ENCODE measurements around the gene PDLIM4. TPM values are rescaled to one million over a fixed set of nuclear protein-coding genes. Genes with fewer than 3 reads are reported as not detected.

Gene PDLIM4
- polyA plus RNA-seq, 1 donor from 2014 or later: not detected

DNA sequence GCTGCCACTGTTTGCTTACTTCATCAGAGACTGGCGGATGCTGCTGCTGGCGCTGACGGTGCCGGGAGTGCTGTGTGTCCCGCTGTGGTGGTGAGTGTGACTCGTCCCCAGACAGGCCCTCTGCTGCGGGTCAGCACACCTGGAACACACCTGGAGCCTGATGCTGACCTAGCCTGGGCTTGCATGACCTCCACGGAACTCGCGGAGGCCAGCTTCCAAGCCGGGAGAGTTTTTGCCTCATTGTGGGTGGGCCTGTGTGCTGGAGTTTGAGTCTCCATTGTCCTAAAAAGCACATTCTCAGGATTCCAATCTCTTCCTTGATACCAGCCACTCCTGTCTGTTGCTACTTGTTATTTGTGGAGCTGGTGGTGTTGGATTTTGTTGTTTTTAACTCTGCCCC lies 64.8 kb downstream of the PDLIM4 start:
- H3F3A ChIP-seq (ENCODE audit: insufficient read depth, low read length, poor library complexity, severe bottlenecking): no peaks in the 10 kb centered on the region
- H3K27me3 ChIP-seq (ENCODE audit: insufficient read depth, low read depth, low read length): no peaks in the 10 kb centered on the region
- H3K9me2 ChIP-seq (ENCODE audit: insufficient read depth, low read length): no peaks in the 10 kb centered on the region
- no peaks in the 10 kb centered on the region for H3K36me3 ChIP-seq (ENCODE audit: insufficient read depth, low read length)
- H2AFZ ChIP-seq (ENCODE audit: low read depth, low read length): no peak overlapping the region
- no peaks in the 10 kb centered on the region for H3K9me3 ChIP-seq (ENCODE audit: low read length)
- no peak overlapping the region for H3K9ac ChIP-seq (ENCODE audit: low read length)
- H4K20me1 ChIP-seq (ENCODE audit: insufficient read depth): no peaks in the 10 kb centered on the region
- no peak overlapping the region for H3K4me3 ChIP-seq (ENCODE audit: low read length)
- TF ChIP-seq RAD21 (conservative IDR thresholded peaks at IDR 0.05): no peak
- no peak for TF ChIP-seq EP300 (conservative IDR thresholded peaks at IDR 0.05; ENCODE audit: poor library complexity, severe bottlenecking)
- no peak for TF ChIP-seq POLR2AphosphoS5 (IDR thresholded peaks at IDR 0.05)
- no peak for TF ChIP-seq EZH2 (IDR thresholded peaks at IDR 0.05; ENCODE audit: borderline replicate concordance, insufficient read depth, low read length, poor library complexity, severe bottlenecking)
- no peak for TF ChIP-seq SMC3 (conservative IDR thresholded peaks at IDR 0.05; ENCODE audit: poor library complexity)
- no peak for TF ChIP-seq TAF1 (IDR thresholded peaks at IDR 0.05; ENCODE audit: low read depth)
- TF ChIP-seq, protein P1, sequence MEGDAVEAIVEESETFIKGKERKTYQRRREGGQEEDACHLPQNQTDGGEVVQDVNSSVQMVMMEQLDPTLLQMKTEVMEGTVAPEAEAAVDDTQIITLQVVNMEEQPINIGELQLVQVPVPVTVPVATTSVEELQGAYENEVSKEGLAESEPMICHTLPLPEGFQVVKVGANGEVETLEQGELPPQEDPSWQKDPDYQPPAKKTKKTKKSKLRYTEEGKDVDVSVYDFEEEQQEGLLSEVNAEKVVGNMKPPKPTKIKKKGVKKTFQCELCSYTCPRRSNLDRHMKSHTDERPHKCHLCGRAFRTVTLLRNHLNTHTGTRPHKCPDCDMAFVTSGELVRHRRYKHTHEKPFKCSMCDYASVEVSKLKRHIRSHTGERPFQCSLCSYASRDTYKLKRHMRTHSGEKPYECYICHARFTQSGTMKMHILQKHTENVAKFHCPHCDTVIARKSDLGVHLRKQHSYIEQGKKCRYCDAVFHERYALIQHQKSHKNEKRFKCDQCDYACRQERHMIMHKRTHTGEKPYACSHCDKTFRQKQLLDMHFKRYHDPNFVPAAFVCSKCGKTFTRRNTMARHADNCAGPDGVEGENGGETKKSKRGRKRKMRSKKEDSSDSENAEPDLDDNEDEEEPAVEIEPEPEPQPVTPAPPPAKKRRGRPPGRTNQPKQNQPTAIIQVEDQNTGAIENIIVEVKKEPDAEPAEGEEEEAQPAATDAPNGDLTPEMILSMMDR (IDR thresholded peaks at IDR 0.05; ENCODE audit: poor library complexity, severe bottlenecking): no peak
- TF ChIP-seq, protein P2, sequence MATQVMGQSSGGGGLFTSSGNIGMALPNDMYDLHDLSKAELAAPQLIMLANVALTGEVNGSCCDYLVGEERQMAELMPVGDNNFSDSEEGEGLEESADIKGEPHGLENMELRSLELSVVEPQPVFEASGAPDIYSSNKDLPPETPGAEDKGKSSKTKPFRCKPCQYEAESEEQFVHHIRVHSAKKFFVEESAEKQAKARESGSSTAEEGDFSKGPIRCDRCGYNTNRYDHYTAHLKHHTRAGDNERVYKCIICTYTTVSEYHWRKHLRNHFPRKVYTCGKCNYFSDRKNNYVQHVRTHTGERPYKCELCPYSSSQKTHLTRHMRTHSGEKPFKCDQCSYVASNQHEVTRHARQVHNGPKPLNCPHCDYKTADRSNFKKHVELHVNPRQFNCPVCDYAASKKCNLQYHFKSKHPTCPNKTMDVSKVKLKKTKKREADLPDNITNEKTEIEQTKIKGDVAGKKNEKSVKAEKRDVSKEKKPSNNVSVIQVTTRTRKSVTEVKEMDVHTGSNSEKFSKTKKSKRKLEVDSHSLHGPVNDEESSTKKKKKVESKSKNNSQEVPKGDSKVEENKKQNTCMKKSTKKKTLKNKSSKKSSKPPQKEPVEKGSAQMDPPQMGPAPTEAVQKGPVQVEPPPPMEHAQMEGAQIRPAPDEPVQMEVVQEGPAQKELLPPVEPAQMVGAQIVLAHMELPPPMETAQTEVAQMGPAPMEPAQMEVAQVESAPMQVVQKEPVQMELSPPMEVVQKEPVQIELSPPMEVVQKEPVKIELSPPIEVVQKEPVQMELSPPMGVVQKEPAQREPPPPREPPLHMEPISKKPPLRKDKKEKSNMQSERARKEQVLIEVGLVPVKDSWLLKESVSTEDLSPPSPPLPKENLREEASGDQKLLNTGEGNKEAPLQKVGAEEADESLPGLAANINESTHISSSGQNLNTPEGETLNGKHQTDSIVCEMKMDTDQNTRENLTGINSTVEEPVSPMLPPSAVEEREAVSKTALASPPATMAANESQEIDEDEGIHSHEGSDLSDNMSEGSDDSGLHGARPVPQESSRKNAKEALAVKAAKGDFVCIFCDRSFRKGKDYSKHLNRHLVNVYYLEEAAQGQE (IDR thresholded peaks at IDR 0.05; ENCODE audit: borderline replicate concordance): no peak
- TF ChIP-seq MXI1 (conservative IDR thresholded peaks at IDR 0.05; ENCODE audit: poor library complexity, severe bottlenecking): no peak
- no peaks in the 10 kb centered on the region for H3K79me2 ChIP-seq (replicated peaks; ENCODE audit: insufficient read depth, low read length)
- H3K4me2 ChIP-seq (ENCODE audit: low read length): no peak overlapping the region
- no peak overlapping the region for H3K27ac ChIP-seq (ENCODE audit: low read length)

Other genes starting within 250 kb of the PDLIM4 start
- gene ACSL6, start 246.0 kb upstream of the PDLIM4 start, polyA plus RNA-seq: 30.5 and 39.0 TPM in 2 replicates
- gene IL3, start 197.0 kb upstream of the PDLIM4 start, polyA plus RNA-seq: not detected in 2 replicates
- gene CSF2, start 183.9 kb upstream of the PDLIM4 start, polyA plus RNA-seq: not detected in 2 replicates
- 1.4 and 1.8 TPM in 2 replicates for gene P4HA2, start 29.8 kb upstream of the PDLIM4 start, polyA plus RNA-seq
- 1.0 and 2.0 TPM in 2 replicates for gene SLC22A4, start 36.7 kb downstream of the PDLIM4 start, polyA plus RNA-seq
- 5.2 and 5.5 TPM in 2 replicates for gene SLC22A5, start 112.0 kb downstream of the PDLIM4 start, polyA plus RNA-seq
- 0.67 and 0.96 TPM in 2 replicates for gene IRF1, start 233.1 kb downstream of the PDLIM4 start, polyA plus RNA-seq

Data from neural cell (in vitro differentiated cells).